GM21390 (cell line): ENCODE data around the gene APPBP2.
"Not testable (repeated sequence)": the region's sequence is repeated elsewhere in the genome, so short reads cannot be mapped to it uniquely, and the experiment has no call there.

Experiments used
- ATAC-seq: cut with Tn5 transposase; IDR thresholded peaks from one replicate; pipeline ENCODE4 v1.9.1; 2021; ENCODE audit not compliant: unreplicated experiment

Gene APPBP2

DNA sequence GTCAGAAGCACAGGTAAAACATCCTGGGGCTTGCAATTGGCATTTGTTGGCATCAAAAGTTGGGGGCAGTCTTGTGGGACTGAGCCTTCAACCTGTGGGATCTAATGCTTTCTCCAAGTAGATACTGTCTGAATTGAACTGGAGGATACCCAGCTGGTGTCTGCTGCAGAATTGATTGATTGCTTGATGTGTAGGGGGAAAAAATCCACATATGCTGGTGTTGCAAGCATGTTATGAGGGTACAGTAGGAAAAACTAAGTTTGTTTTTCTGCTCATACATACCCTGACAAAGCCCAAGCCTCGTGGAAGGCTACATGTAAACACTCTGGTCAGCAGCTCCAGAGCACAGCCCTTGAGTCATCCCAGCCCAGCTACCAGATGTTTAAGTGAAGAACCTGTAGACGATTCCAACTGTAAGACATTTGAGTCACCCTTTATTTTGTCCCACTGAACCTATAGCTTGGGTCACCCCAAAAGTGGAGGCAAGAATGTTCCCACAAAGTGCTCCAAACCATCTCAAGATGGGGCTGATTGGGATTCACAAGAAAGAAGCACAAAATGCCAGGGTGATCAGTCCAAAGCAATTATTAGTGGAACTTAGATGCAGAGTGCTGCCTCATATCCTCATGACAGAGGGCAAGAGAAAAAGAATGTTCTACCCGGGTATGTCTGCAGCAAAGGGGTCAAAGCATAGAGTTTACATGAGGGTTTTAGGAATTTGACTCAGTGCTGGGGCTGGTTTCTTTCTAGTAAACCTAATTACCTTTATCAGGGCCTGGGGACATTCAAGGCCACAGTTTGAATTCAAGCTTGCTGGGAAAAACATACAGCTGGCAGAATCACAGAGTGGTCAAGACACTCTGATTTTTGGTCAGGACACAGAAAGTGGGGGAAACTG lies 9.6 kb upstream of the APPBP2 start:
- no peak for ATAC-seq

DNA sequence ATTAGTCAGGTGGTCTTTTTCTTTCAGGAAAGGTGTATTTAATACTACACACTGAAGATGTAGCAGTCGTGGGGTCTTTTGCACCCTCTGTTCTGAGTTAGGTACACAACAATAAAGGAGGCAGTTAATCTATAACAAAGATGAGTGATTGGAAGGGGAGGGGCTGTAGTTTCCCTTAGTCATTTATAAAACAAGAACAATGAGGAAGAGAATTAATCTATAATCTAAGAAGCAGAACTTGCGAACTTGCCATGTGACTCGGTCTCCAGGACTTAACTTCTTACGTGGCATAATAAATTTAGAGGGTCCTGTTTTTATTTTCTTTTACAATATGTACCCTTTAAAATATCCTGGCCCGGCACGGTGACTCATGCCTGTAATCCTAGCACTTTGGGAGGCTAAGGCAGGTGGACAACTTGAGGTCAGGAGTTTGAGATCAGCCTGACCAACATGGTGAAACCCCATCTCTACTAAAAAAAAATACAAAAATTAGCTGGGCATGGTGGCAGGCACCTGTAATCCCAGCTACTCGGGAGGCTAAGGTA lies 8.6 kb upstream of the APPBP2 start:
- ATAC-seq = no peak

- ATAC-seq = no peak
Observed at GRCh38 chr17:60534010-60534555, 8.0 kb upstream of the APPBP2 start.

- ATAC-seq = no peak
Observed at GRCh38 chr17:60529806-60530205, 3.8 kb upstream of the APPBP2 start.

- ATAC-seq = no peak
Observed at GRCh38 chr17:60528828-60529227, 2.8 kb upstream of the APPBP2 start.

- ATAC-seq = no peak
Observed at GRCh38 chr17:60527701-60528100, 1.7 kb upstream of the APPBP2 start.

GRCh38 chr17:60526726-60527125 lies 684 bp upstream of the APPBP2 start:
- ATAC-seq = no peak

DNA sequence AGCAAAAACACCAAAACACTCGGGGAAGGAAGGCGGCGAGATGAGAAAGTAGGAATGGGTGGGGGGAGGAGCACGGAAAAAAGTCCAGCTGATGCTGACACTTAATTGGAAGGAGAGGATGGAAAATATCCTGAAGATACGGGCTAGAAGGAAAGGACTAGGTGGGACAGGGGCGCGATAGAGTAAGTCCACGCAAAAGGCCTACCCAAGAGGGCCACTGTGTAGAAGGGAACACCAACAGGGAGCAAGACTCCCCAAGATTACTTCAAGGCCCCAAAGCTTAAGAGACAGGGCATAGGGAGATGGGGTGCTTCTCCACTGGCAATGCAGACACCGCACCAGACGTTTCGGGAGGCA lies 736 bp downstream of the APPBP2 start:
- peak; percentile 7 for ATAC-seq

DNA sequence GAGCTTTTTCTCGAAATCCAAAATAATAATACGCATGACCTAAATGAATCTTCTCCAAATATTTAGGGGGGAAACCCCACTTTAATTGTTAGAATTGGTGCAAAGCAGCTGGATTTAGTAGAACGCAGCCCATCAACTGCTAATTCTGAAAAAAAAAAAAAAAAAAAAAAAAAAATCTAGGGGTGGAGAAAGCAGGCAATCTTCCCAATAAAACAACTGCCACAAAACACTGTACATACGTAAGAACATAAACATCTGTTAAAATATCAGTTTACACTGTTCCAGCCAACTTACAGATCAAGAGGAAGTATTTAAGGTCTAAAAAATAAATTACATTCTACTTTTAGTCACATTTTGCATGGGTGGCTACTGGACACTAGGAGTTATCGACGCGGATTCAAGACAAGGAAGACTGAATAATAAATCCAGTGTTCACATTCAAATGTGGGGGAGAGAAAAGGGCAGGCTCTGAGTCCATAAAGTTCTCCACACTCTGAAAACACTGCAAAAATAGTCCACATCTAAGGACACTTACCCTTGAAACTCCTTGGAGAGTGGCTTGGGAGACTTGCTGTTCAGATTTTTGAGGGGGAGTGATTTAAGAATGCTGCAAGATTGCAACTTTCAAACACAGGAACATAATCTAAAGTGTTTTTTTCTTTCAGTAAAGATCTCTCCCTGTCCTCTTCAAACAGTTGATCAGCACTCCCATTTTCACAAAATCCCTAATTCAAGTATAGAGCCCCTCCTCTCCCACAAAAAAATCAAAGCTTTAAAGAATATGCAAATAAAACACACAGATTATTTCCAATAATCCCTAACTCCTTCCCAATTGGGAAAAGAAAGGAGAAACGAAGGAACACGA lies 1.3 kb downstream of the APPBP2 start:
- ATAC-seq = no peak

- ATAC-seq = no peak
Observed at GRCh38 chr17:60523822-60524221, 2.2 kb downstream of the APPBP2 start.

- ATAC-seq = no peak
Observed at GRCh38 chr17:60522889-60523626, 3.0 kb downstream of the APPBP2 start.

DNA sequence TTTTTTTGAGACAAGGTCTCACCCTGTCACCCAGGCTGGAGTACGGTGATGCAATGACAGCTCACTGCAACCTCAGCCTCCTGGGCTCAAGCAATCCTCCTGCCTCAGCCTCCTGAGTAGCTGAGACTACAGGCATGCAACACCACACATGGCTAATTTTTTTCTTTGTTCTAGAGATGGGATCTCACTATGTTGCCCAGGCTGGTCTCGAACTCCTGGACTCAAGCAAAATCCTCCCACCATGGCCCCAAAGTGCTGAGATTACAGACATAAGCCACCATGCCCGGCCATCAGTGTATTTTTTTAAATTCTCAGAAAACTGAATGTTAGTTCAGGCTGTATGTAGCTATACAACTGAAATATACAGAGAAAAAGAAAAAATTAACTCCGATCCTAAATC lies 6.2 kb downstream of the APPBP2 start:
- ATAC-seq = no peak

GRCh38 chr17:60515683-60516082 lies 10.4 kb downstream of the APPBP2 start:
- not testable (repeated sequence) for ATAC-seq

- not testable (repeated sequence) for ATAC-seq
Observed at GRCh38 chr17:60515199-60515598, 10.8 kb downstream of the APPBP2 start.

DNA sequence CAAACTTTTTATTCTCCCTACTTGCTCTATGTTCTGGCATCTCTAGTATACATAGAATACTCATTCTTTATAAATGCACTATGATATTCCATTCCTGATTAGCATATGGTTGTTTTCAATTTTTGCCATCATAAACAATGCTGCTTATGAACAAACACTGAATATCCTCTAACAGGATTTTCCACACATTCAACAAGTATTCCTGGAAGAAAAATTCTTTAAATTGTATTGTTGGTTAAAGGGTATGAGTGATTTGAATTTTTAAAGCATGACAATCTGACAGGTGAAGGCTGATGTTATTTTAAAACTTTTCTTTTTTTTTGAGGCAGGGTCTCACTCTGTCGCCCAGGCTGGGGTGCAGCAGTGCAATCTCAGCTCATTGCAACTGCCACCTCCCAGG lies 11.5 kb downstream of the APPBP2 start:
- ATAC-seq = no peak

DNA sequence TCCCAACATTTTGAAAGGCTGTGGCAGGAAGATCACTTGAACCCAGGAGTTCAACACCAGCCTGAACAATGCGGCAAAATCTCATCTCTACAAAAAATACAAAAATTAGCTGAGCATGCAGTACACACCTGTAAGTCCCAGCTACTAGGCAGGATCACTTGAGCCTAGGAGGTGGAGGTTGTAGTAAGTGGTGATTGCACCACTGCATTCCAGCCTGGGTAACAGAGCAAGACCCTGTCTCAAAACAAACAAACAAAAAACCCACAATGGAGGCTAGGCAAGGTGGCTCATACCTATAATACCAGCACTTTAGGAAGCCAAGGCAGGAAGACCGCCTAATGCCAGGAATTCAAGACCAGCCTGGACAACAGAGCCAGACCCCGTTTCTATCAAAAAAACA lies 12.0 kb downstream of the APPBP2 start:
- no peak for ATAC-seq

- no peak for ATAC-seq
Observed at GRCh38 chr17:60513014-60513413, 13.0 kb downstream of the APPBP2 start.

DNA sequence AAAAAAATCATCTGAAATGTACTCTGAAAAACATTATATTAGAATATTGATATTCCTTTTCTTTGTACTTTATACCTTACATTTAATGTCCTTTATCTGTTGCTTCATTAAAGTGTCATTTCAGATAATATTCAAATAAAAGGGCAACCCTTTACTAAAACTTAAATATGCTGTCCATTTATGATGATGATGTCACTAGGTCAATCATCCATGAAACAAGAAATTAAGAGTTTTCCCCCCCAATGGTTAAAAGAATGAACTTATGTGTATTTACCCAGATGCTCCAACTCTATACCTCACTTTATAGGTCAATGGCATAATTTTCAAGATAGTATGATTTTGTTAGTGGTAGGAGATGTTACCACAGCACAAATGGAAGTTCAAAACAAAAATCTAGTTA lies 15.3 kb downstream of the APPBP2 start:
- no peak for ATAC-seq

DNA sequence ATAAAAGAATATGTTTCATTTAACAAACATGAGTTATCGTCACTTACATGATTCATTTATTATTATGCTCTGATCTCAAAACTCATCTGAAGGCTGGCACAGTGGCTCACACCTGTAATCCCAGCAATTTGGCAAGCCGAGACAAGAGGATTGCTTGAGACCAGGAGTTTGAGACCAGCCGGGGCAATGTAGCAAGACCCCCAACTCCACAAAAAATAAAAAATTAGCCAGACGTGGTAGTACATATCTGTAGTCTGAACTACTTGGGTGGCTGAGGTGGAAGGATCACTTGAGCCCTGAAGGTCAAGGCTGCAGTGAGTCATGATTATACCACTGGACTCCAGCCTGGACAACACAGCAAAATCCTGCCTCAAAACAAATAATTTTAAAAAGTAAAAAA lies 16.0 kb downstream of the APPBP2 start:
- ATAC-seq = no peak

- ATAC-seq = no peak
Observed at GRCh38 chr17:60508384-60508980, 17.6 kb downstream of the APPBP2 start.
